Adipocyte (in vitro differentiated cells): ENCODE measurements around the gene IL1B.

Experiments
- DNase-seq: peaks from one replicate; pipeline ENCODE4 v3.0.0-alpha.2; 2015; ENCODE audit warnings: low read depth
- H3K27me3 ChIP-seq: replicated peaks from 2 replicates; pipeline ENCODE4 v1.7.0; 2013; ENCODE audit warnings: mild to moderate bottlenecking, low read length, moderate library complexity; ENCODE audit not compliant: control insufficient read depth, insufficient read depth
- H3K36me3 ChIP-seq: 2 replicates; pipeline ENCODE4 v1.7.0; 2013; ENCODE audit warnings: low read length, mild to moderate bottlenecking, moderate library complexity; ENCODE audit not compliant: control insufficient read depth, insufficient read depth, severe bottlenecking
- H3K4me1 ChIP-seq: 2 replicates; pipeline ENCODE4 v1.7.0; 2013; ENCODE audit warnings: mild to moderate bottlenecking, low read length, moderate library complexity; ENCODE audit not compliant: control insufficient read depth, insufficient read depth
- H3K4me3 ChIP-seq: 2 replicates; pipeline ENCODE4 v1.7.0; 2013; ENCODE audit warnings: mild to moderate bottlenecking, low read length, moderate library complexity
- H3K9ac ChIP-seq: 2 replicates; pipeline ENCODE4 v1.7.0; 2013; ENCODE audit warnings: mild to moderate bottlenecking, low read length, moderate library complexity
- H3K9me3 ChIP-seq: 2 replicates; pipeline ENCODE4 v1.7.0; 2013; ENCODE audit warnings: mild to moderate bottlenecking, low read length, moderate library complexity; ENCODE audit not compliant: control insufficient read depth

The IL1B gene

DNA sequence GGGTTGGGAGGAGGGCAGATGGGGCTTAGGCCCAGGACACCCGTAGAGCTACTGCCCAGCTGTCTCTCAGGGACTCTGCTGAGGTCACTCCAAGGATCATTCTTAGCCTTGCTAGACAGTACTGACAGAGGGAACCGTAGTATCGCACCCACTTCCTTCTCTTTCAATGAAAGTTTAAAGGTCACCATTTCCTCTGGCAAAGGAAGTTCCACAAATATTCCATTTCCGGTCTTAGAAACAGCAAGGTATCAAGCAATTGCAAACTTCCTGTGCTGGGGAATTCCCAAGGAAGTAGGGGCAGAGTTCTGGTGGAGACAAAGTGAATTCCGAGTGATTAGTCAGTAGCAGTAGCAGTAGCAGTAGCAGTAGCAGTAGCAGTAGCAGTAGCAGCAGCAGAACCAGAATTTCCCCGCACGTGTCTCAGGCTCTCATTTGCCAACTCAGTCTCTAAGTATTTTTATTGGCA lies 24.7 kb downstream of the IL1B start:
- peaks cover 24% of the 10 kb centered on the region for H3K4me1 ChIP-seq
- DNase-seq, result peak; percentile 47
- H3K9me3 ChIP-seq, result peaks cover 5% of the 10 kb centered on the region
- no peak overlapping the region for H3K4me3 ChIP-seq
- no peaks in the 10 kb centered on the region for H3K36me3 ChIP-seq
- no peak overlapping the region for H3K9ac ChIP-seq
- no peaks in the 10 kb centered on the region for H3K27me3 ChIP-seq

DNA sequence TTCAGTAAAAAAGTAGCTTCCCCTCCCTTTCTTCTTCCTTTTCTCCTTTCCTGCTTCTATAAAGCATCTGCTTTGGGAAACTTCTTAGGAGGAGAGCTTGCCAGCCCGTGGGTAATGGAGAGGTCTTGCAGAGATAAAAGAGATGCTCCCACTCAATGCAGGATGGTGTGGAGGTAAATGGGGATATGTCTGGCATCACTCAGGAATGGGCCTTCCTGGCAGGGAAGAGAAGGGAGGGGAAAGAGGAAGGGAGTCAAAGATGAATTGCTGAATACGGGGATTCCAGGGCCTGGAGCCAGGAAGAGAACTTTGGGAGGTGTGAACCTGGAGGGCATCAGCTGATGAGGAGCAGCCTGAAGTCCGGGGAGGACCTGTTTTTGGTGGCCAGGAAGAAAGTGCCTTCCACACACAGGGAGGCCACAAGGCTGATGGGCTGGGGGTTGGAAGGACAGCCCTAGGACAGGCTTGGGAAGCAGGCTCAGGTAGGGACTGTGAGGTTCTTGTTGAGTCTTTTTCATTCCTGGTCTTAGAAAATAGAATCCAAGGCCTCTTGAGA lies 25.2 kb downstream of the IL1B start:
- H3K4me1 ChIP-seq, result peaks cover 24% of the 10 kb centered on the region
- no peaks in the 10 kb centered on the region for H3K27me3 ChIP-seq
- no peak overlapping the region for H3K4me3 ChIP-seq
- H3K36me3 ChIP-seq, result no peaks in the 10 kb centered on the region
- H3K9me3 ChIP-seq, result peaks cover 5% of the 10 kb centered on the region
- no peak overlapping the region for H3K9ac ChIP-seq
- DNase-seq, result no peak

DNA sequence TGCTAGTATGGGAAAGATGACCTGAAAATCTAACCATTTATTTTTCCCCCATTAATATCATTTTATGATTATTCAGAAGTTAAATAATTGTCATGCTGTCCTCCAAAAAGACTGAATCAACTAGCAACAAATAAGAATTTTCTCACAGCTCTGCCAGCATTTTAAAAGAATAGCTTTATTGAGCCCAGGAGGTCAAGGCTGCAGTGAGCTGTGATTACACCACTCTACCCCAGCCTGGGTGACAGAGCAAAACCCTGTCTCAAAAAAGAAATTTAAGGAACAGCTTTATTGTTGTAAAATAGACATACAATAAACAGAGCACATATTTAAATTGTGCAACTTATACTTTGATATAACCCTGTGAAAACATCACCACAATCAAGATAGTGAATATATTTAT lies 27.5 kb downstream of the IL1B start:
- Histone ChIP-seq H3K9ac (no peak overlapping the region), H3K36me3 (no peaks in the 10 kb centered on the region), H3K27me3 (no peaks in the 10 kb centered on the region), H3K9me3 (peaks cover 5% of the 10 kb centered on the region), H3K4me1 (peaks cover 18% of the 10 kb centered on the region), H3K4me3 (no peak overlapping the region)
- DNase-seq, result no peak

DNA sequence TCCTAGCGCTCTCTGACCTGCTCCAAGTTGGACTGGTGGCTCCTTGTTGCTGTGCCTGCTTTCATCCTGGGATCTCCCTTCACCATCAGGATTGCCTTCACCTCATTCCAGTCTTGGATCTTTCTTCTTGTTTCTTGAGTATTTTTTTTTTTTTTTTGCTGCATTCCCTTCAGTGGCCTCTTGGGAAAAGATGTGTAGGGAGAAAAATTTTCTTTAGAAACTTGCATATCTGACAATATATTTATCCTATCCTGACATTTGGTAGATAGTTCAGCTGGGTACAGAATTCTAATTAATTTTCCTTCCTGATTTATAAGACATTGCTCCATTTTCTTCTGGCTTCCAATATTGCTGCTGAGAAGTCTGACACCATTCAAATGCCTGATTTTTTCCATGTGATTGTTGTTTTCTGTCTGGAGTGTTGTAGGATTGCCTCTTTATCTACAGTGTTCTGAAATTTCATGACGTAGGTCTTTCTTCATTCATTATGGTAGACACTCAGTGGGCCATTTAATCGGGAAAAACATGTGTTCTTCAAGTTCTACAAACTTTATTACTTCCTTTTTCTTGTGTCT lies 29.3 kb downstream of the IL1B start:
- no peaks in the 10 kb centered on the region for H3K27me3 ChIP-seq
- H3K36me3 ChIP-seq, result no peaks in the 10 kb centered on the region
- H3K9me3 ChIP-seq, result peaks cover 5% of the 10 kb centered on the region
- peaks cover 2% of the 10 kb centered on the region for H3K4me1 ChIP-seq
- DNase-seq, result no peak
- H3K9ac ChIP-seq, result no peak overlapping the region
- H3K4me3 ChIP-seq, result no peak overlapping the region

DNA sequence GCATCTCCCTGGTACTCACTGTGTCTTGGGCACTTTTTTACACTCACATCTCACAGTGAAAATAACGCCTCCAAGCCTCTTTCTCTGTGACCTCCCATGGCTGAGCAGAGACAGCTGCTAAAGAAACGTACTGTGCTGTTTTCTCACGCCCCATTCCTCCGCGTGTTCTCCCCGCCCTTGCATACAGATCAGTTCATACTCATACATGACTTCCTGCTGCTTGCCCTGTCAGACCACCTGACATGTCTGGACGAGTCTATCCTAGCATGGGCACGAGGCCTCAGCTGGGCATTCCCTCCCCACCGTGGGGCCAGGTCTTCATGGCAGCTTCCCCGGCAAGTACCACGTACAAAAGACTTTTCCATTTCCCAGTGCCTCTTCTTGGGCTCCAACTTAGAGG lies 31.0 kb downstream of the IL1B start:
- Histone ChIP-seq H3K9ac (no peak overlapping the region), H3K4me3 (no peak overlapping the region), H3K27me3 (no peaks in the 10 kb centered on the region), H3K9me3 (peaks cover 5% of the 10 kb centered on the region), H3K36me3 (no peaks in the 10 kb centered on the region), H3K4me1 (no peaks in the 10 kb centered on the region)
- no peak for DNase-seq

DNA sequence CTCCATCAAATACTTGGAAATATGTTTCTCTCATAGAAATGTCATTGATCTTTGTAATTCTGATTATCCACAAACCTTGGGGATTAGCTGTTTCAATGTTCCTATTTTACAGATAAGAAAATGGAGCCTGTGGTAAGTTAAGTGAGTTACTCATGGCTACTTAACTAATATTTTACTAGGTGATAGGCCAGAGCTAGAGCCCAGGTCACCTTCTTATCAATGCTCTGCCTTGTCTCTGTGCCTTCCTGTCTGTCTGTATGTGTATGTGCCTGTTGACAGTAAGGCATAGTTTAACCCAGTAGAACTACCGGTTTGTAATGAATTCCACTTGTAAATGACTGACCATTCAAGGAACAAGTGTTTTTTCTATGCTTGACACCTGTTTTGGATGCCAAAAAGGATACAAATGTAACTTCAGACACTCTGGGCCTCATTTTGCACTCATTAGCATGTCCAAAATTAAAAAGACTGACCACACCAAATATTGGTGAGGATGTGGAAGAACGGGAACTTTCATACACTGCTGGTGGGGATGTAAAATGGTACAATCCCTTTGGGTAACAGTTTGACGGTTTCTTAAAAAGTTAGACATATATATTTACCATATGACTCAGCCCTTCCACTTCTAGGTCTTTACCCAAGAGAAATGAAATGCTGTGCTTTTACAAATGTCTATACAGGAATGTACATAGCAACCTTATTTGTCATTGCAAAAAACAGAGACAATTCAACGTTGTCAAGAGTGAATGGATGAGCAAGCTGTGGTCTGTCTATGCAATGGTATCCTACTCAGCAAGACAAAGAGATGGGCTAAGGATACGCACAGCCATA lies 32.7 kb downstream of the IL1B start:
- Histone ChIP-seq H3K4me1 (no peaks in the 10 kb centered on the region), H3K9ac (no peak overlapping the region), H3K27me3 (no peaks in the 10 kb centered on the region), H3K4me3 (no peak overlapping the region), H3K9me3 (peaks cover 12% of the 10 kb centered on the region), H3K36me3 (no peaks in the 10 kb centered on the region)
- DNase-seq, result peak; percentile 59

DNA sequence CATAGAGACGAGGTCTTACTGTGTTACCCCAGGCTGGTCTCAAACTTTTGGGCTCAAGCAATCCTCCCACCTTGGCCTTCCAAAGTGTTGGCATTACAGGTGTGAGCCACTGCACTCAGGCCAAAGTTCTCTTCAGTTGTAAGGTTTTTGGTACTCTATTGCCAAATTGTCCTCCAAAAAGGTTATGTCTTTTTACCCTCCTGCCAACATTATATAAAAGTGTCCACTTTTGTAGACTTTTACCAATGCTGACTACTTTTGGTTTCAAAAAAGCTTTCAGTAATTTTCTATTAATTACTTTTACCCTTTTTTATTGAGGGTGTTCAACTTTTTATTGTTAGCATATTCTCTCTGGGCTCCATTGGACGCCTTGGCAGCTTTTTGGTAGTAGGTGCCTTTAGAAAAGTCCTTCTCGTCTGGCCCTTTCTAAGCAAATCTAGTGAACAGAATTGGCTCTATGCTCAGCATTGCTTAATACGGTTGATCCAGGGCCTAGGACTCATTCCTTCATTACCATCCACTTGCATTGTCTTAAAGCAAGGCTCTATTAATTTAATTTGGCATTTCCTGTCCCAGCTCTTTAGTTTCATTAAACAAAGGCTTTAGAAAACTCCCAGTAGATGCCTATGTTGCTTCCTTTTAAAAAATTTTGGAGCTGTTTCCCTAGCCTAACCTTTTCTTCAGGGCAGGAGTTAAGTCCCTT lies 35.5 kb downstream of the IL1B start:
- H3K27me3 ChIP-seq, result no peaks in the 10 kb centered on the region
- DNase-seq, result no peak
- peaks cover 8% of the 10 kb centered on the region for H3K9me3 ChIP-seq
- no peaks in the 10 kb centered on the region for H3K4me1 ChIP-seq
- H3K9ac ChIP-seq, result no peak overlapping the region
- no peak overlapping the region for H3K4me3 ChIP-seq
- H3K36me3 ChIP-seq, result no peaks in the 10 kb centered on the region

DNA sequence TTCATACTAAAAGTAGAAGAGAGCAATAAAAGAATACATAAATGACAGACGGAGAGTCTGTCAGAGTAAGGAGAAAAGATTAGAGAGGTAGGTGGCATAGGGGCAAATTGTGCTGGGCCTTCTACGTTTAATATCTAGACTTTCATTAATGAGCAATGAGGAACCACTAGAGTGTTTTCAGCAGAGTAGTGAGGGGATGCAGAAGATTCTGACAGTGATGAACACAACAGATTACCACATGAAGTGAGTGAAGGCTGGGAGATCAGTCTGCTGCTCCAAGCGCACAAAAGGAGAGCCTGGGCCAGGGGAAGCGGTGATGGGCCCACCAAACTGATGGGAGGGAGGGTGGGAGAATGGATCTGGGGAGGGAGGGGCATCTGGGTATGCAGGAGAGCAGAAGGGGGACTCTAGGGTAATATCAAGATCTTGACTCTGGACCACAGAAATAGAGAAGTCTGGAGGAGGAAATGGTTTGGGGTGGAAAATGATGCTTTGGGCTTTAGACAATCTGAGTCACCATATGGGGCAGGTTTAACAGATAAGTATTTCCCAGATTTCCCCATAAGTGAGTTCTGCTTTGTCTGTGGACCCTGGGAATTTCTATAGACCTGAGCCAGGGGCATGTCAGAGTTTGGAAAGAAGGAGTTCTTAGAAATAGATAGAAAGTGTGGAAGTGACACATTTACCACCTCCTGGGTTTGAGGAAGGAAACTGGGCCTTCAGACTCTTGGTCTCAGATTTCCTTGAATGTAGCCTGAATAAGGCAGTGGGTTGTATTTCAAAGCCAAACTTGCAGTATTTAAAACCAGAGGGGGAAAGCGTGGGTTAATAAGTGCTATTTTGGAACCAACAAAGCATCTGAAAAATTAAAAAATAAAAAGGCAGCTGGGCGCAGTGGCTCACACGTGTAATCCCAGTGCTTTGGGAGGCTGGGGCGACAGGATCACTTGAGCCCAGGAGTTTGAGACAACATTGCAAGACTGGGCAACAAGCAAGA lies 37.3 kb downstream of the IL1B start:
- Histone ChIP-seq H3K27me3 (no peaks in the 10 kb centered on the region), H3K4me3 (no peak overlapping the region), H3K9me3 (peaks cover 8% of the 10 kb centered on the region), H3K4me1 (peaks cover 6% of the 10 kb centered on the region), H3K9ac (no peak overlapping the region), H3K36me3 (no peaks in the 10 kb centered on the region)
- no peak for DNase-seq

DNA sequence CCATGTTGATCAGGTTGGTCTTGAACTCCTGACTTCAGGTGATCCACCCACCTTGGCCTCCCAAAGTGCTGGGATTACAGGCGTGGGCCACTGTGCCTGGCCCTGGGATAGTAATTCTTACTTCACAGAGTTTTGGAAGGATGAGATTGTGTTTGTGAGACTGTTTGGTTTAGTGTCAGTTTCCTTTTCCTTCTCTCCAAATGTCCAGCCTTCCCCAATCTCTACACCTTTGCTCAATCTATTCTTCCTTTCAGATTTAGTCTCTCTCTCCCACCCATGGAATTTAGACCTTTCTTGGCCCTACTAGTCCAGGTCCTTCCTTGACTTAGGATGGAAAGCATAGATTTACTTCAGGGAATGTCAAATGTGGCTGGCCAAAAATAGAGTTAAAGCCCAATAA lies 40.1 kb downstream of the IL1B start:
- H3K9ac ChIP-seq, result no peak overlapping the region
- peaks cover 18% of the 10 kb centered on the region for H3K4me1 ChIP-seq
- H3K27me3 ChIP-seq, result no peaks in the 10 kb centered on the region
- no peak overlapping the region for H3K4me3 ChIP-seq
- no peak for DNase-seq
- H3K36me3 ChIP-seq, result no peaks in the 10 kb centered on the region
- H3K9me3 ChIP-seq, result peaks cover 8% of the 10 kb centered on the region

DNA sequence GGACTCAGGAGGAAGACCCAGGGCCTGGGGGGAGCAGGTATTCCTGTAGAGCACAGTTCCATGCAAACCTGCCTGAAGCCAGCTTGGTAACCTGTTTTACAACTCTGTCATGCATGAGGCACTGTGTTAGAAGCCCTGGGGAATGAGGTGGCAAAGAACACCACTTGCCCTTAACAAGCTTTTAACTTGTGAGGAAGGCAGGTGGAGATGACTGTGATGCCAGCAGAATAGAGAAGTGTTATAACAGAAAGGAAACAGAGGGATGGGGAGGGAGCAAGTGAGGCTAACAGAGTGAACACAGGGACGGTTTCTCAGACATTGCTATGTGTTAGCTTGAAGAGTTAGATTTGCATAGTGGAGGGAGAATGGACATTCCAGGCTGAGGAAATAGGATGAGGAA lies 40.8 kb downstream of the IL1B start:
- no peak for DNase-seq
- Histone ChIP-seq H3K9ac (no peak overlapping the region), H3K9me3 (peaks cover 8% of the 10 kb centered on the region)

More for the DNA sequence above, 40.8 kb downstream of the IL1B start:
- Histone ChIP-seq H3K27me3 (no peaks in the 10 kb centered on the region), H3K4me1 (peaks cover 18% of the 10 kb centered on the region), H3K4me3 (no peak overlapping the region), H3K36me3 (no peaks in the 10 kb centered on the region)
